Body of pancreas (tissue), 4 donors: ENCODE data around the gene NUP205. TPM values are rescaled to one million over a fixed set of nuclear protein-coding genes. Genes with fewer than 3 reads are reported as not detected.

Experiments used
- ATAC-seq: fragments of 150-250 bp; one replicate; pipeline ENCODE4 v1.9.1; 2016
- DNase-seq, 4 donors: peaks; one replicate each; pipeline ENCODE4 v3.0.0-alpha.2; 2019
- H3K27ac ChIP-seq, 4 donors: fragments of 200-600 bp; sonication (generic); 1 replicate in 3 of 4; 2 replicates in 1 of 4; pipeline versions ENCODE4 v1.5.1 to v1.6.1; 2016 to 2019; ENCODE audit warnings: mild to moderate bottlenecking in 1 of 4, mixed read lengths in 1 of 4, moderate library complexity in 1 of 4
- H3K27me3 ChIP-seq, 2 donors: fragments of 200-600 bp; sonication (generic); one replicate each; pipeline ENCODE4 v1.6.0; 2016; ENCODE audit warnings: mild to moderate bottlenecking in 1 of 2
- H3K36me3 ChIP-seq, 2 donors: fragments of 200-600 bp; sonication (generic); replicated peaks in 1 of 2; 2 replicates each; pipeline ENCODE4 v1.5.1; 2016; ENCODE audit warnings: low read depth in 2 of 2; ENCODE audit not compliant: insufficient read depth in 1 of 2
- H3K4me1 ChIP-seq: fragments of 200-600 bp; sonication (generic); one replicate; pipeline ENCODE4 v1.6.0; 2016
- H3K4me3 ChIP-seq, 2 donors: fragments of 200-600 bp; sonication (generic); 1 replicate in 1 of 2; 2 replicates in 1 of 2; pipeline ENCODE4 v1.5.1; 2016 to 2019
- H3K9me3 ChIP-seq, 3 donors: fragments of 200-600 bp; sonication (generic); 1 replicate in 2 of 3; 2 replicates in 1 of 3; pipeline ENCODE4 v1.5.1; 2016
- POLR2A ChIP-seq, 3 donors: fragments of 450-650 bp; IDR thresholded peaks; one replicate each; pipeline ENCODE4 v1.6.1; 2016; ENCODE audit warnings: antibody characterized with exemption in 3 of 3, mild to moderate bottlenecking in 2 of 3
- WGBS, 2 donors: methylation state at CpG; one replicate each; pipeline ENCODE4 v1.1.5; 2017; 5-methylcytosine and 5-hydroxymethylcytosine counted together
- intact Hi-C: fragments of 100-400 bp; cut with DNase I; formaldehyde crosslinking; loops from one replicate; pipeline ENCODE4 v1.15.1; 2023
- total RNA-seq, 2 donors: library from RNA; depleted of rRNA; stranded (reverse); fragments of >200 nt; gene quantifications; one replicate each; pipeline ENCODE4 v1.1.0, GENCODE V29; 2016
- TF ChIP-seq, protein P1 (sequence below), 7 experiments: fragments of 450-650 bp in 4 of 7; fragments of 200-600 bp in 3 of 7; sonication (generic) in 3 of 7; IDR thresholded peaks; one replicate each; pipeline ENCODE4 v1.5.1; 2016 to 2019; ENCODE audit warnings: antibody characterized with exemption in 7 of 7

NUP205 gene
- total RNA-seq, 2 donors from 2014 or later = 13.7 to 24.4 TPM

DNA sequence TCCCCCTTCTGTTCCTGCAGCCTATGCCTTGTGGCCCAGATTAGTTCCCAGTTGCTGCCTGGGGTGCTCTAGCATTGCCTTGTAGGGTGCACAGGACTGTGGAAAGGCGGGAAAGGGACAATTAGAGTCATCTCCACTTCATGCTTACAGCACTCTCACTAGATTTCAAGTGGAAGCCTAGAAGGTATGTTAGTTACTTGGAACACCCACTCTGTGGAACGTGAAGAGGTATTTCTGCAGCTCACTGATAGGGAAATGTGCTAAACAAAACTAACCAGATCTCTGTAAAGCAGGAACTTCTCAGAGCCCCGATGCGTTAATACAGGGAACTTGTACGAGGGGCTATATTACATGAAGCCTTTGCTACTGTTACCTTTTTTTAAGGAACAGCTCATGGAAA is 124.0 kb downstream of the NUP205 start:
- Histone ChIP-seq H3K27me3 (no peaks in the 10 kb centered on the region), H3K4me1 (peaks cover 15% of the 10 kb centered on the region), H3K9me3 (no peaks in the 10 kb centered on the region), H3K36me3 (no peaks in the 10 kb centered on the region), H3K4me3 (no peak overlapping the region), H3K27ac (no peak overlapping the region)
- 89 to 91% methylated on average over 5 of the region's 5 CpGs for WGBS, 2 donors
- intact Hi-C loops = no loop called here
- TF ChIP-seq POLR2A (IDR thresholded peaks at IDR 0.05) = no peak
- TF ChIP-seq, protein P1, sequence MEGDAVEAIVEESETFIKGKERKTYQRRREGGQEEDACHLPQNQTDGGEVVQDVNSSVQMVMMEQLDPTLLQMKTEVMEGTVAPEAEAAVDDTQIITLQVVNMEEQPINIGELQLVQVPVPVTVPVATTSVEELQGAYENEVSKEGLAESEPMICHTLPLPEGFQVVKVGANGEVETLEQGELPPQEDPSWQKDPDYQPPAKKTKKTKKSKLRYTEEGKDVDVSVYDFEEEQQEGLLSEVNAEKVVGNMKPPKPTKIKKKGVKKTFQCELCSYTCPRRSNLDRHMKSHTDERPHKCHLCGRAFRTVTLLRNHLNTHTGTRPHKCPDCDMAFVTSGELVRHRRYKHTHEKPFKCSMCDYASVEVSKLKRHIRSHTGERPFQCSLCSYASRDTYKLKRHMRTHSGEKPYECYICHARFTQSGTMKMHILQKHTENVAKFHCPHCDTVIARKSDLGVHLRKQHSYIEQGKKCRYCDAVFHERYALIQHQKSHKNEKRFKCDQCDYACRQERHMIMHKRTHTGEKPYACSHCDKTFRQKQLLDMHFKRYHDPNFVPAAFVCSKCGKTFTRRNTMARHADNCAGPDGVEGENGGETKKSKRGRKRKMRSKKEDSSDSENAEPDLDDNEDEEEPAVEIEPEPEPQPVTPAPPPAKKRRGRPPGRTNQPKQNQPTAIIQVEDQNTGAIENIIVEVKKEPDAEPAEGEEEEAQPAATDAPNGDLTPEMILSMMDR (IDR thresholded peaks at IDR 0.05) = no peak
- DNase-seq (no peak), ATAC-seq (no peak)

DNA sequence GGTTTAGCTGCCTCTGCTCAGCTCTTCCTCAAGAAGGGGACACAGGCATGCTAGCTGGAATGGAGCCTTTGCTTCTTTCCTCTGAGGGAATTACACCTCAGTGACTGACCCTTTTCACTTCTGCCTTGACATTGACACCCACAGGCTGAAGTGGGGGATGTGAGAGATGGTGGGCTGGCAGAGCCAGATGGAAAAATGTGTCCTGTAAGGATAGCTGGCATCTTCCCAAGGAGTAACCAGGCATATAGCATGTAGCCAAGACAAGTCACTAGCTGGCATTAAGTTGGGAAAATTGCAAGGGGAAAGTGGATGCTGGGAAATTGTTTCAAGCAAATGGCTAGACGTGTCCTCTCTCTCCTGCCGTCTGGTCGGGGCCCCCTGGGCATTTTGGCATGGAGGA is 124.5 kb downstream of the NUP205 start:
- 84 to 95% methylated on average over 3 of the region's 3 CpGs for WGBS, 2 donors

DNA sequence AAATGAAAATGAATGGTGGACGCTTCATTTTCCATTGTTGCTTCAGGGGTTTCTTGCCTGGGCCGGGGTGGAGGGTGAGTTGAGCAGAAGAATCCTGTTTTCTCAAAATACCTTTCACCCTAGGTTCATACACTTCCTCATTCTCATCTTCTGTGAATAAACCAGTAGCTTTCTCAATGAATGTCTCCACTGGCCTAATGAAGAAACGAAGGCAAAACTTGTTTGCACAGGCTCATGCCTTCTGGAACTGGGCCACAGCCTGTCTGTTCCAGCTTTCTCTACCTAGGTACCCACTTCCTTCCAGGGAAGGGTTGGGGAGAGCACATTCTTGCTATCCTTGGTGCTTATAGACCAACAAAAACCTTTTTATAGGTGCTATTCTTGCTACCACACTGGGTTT is 125.9 kb downstream of the NUP205 start:
- no peaks in the 10 kb centered on the region for H3K36me3 ChIP-seq
- 74 to 80% methylated on average over 3 of the region's 3 CpGs for WGBS, 2 donors
- TF ChIP-seq, protein P1 (IDR thresholded peaks at IDR 0.05) = no peak
- no peak for TF ChIP-seq POLR2A (IDR thresholded peaks at IDR 0.05)
- H3K27ac ChIP-seq = no peak overlapping the region
- ATAC-seq (no peak), DNase-seq (no peak)
- intact Hi-C loops = no loop called here
- peaks cover 7% of the 10 kb centered on the region for H3K4me1 ChIP-seq
- H3K9me3 ChIP-seq = no peaks in the 10 kb centered on the region
- H3K27me3 ChIP-seq = no peaks in the 10 kb centered on the region
- no peak overlapping the region for H3K4me3 ChIP-seq

More for the DNA sequence above, 124.5 kb downstream of the NUP205 start:
- no peak overlapping the region for H3K27ac ChIP-seq
- DNase-seq (no peak), ATAC-seq (no peak)
- H3K4me3 ChIP-seq = no peak overlapping the region
- H3K4me1 ChIP-seq = peaks cover 15% of the 10 kb centered on the region
- H3K36me3 ChIP-seq = no peaks in the 10 kb centered on the region
- no peak for TF ChIP-seq POLR2A (IDR thresholded peaks at IDR 0.05)
- TF ChIP-seq, protein P1 (IDR thresholded peaks at IDR 0.05) = no peak
- H3K9me3 ChIP-seq = no peaks in the 10 kb centered on the region
- H3K27me3 ChIP-seq = no peaks in the 10 kb centered on the region
- intact Hi-C loops = no loop called here

DNA sequence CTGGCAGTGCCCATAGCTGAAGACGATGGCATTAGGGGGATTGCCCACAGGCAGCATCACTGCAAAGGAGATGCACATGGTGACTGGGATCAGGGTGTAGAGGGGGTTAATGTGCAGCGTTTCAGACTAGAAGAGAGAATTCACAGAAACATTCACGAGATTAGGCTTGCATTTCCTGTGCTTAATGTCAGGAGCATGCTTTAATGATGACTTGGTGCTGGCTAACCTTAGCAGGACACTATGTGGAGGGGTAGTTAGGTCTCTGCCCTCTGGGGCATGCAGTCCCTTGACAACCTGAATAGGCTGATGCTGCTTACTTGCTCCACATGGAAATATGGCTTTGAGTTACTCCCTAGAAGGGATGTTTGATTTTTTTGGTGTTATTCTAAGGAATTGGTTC is 126.4 kb downstream of the NUP205 start:
- H3K4me1 ChIP-seq = peaks cover 2% of the 10 kb centered on the region
- no peak for DNase-seq
- no peaks in the 10 kb centered on the region for H3K36me3 ChIP-seq
- no peak for TF ChIP-seq POLR2A (IDR thresholded peaks at IDR 0.05)
- TF ChIP-seq, protein P1 (IDR thresholded peaks at IDR 0.05) = no peak
- ATAC-seq = no peak
- H3K9me3 ChIP-seq = no peaks in the 10 kb centered on the region
- H3K4me3 ChIP-seq = no peak overlapping the region
- 68 to 73% methylated on average over 3 of the region's 3 CpGs for WGBS, 2 donors
- no peaks in the 10 kb centered on the region for H3K27me3 ChIP-seq
- no peak overlapping the region for H3K27ac ChIP-seq
- intact Hi-C loops = no loop called here

DNA sequence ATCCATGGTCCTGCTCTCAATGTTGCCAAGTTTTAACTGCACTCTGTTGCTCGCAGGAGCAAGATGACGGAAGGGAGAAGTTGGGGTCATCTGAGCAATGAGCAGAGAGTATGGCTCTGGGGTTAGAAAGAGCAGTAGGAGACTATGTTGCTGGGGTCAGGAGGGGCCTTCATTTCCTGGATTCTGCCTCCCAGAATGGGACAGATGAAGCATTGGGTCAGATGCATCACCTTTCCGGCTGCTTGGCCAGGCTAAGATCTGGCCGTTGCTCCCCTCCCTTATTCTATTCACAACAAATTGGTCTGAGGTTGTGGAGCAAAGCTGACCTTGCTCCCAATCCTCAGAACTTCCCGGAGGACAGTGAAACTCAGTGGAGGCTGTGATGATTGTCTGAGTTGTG is 127.0 kb downstream of the NUP205 start:
- intact Hi-C loops = no loop called here
- Histone ChIP-seq H3K4me3 (no peak overlapping the region), H3K4me1 (no peaks in the 10 kb centered on the region), H3K36me3 (no peaks in the 10 kb centered on the region), H3K27ac (no peak overlapping the region), H3K9me3 (no peaks in the 10 kb centered on the region), H3K27me3 (no peaks in the 10 kb centered on the region)
- 83 to 93% methylated on average over 5 of the region's 5 CpGs for WGBS, 2 donors
- ATAC-seq (no peak), DNase-seq (no peak)
- no peak for TF ChIP-seq POLR2A (IDR thresholded peaks at IDR 0.05)
- TF ChIP-seq, protein P1 (IDR thresholded peaks at IDR 0.05) = no peak
